Heart left ventricle (tissue), 16 donors: ENCODE measurements around the gene PIF1. TPM values are rescaled to one million over a fixed set of nuclear protein-coding genes. Genes with fewer than 3 reads are reported as not detected.
"Not testable (repeated sequence)": the region's sequence is repeated elsewhere in the genome, so short reads cannot be mapped to it uniquely, and the experiment has no call there.

Experiments
- ATAC-seq, 4 donors: fragments of 200-7000 bp; cut with Tn5 transposase; one replicate each; pipeline ENCODE4 v1.9.1; 2020 to 2022; ENCODE audit warnings: moderate library complexity in 4 of 4, mild to moderate bottlenecking in 3 of 4, moderate number of reproducible peaks in 1 of 4
- DNase-seq, 5 donors: peaks; one replicate each; pipeline ENCODE4 v3.0.0-alpha.2; 2020
- H3K27ac ChIP-seq, 12 donors: fragments of 200-600 bp; sonication (generic) in 4 of 12; one replicate each; pipeline versions ENCODE4 v1.5.0 to v1.8.0; 2016 to 2022; ENCODE audit warnings: mild to moderate bottlenecking in 2 of 12
- H3K27me3 ChIP-seq, 9 donors: fragments of 200-600 bp; sonication (generic) in 2 of 9; one replicate each; pipeline versions ENCODE4 v1.5.1 to v1.8.0; 2016 to 2022; ENCODE audit warnings: mild to moderate bottlenecking in 3 of 9
- H3K36me3 ChIP-seq, 9 donors: fragments of 200-600 bp; sonication (generic) in 2 of 9; one replicate each; pipeline versions ENCODE4 v1.5.0 to v1.8.0; 2018 to 2022; ENCODE audit warnings: mild to moderate bottlenecking in 2 of 9
- H3K4me1 ChIP-seq, 12 donors: fragments of 200-600 bp; sonication (generic) in 4 of 12; one replicate each; pipeline versions ENCODE4 v1.5.0 to v1.8.0; 2016 to 2022; ENCODE audit warnings: mild to moderate bottlenecking in 3 of 12
- H3K4me3 ChIP-seq, 12 donors: fragments of 200-600 bp; sonication (generic) in 4 of 12; one replicate each; pipeline versions ENCODE4 v1.5.0 to v1.8.0; 2017 to 2022; ENCODE audit warnings: mild to moderate bottlenecking in 9 of 12, moderate library complexity in 4 of 12
- H3K9me3 ChIP-seq, 12 donors: fragments of 200-600 bp; sonication (generic) in 4 of 12; one replicate each; pipeline versions ENCODE4 v1.5.0 to v1.8.0; 2016 to 2022; ENCODE audit warnings: mild to moderate bottlenecking in 1 of 12
- POLR2A ChIP-seq, 2 donors: fragments of 450-650 bp; IDR thresholded peaks; one replicate each; pipeline ENCODE4 v1.6.1; 2017; ENCODE audit warnings: antibody characterized with exemption in 2 of 2, mild to moderate bottlenecking in 2 of 2, moderate library complexity in 2 of 2
- WGBS, 4 donors: extraction: QIAGEN DNeasy Blood & Tissue Kit in 2 of 4; methylation state at CpG; one replicate each; pipeline versions ENCODE4 v1.1.5 to v1.1.7; 2013 to 2018; 5-methylcytosine and 5-hydroxymethylcytosine counted together
- intact Hi-C, 10 donors: fragments of 100-400 bp; cut with DNase I; formaldehyde crosslinking; loops; one replicate each; pipeline versions ENCODE4 v1.11.1 to v1.14.2; 2022
- polyA plus RNA-seq, 2 donors: library from polyadenylated mRNA; stranded (reverse); fragments of 200-250 nt; gene quantifications; one replicate each; pipeline ENCODE4 v1.2.3, GENCODE V29; 2013
- total RNA-seq, 9 donors: library from RNA; depleted of rRNA in 2 of 9; stranded (reverse); fragments of >200 nt in 2 of 9; fragmentation: NEBNext Ultra II Directional in 3 of 9; extraction: Animal tissue kit (Norgen Biotek cat#: 25700) in 3 of 9; gene quantifications; one replicate each; pipeline versions ENCODE4 v1.1.0 to v1.2.4, GENCODE V29; 2016 to 2023
- TF ChIP-seq, protein P1 (sequence below), 12 donors: fragments of 200-600 bp; sonication (generic) in 4 of 12; IDR thresholded peaks; one replicate each; pipeline versions ENCODE4 v1.5.0 to v1.8.0; 2018 to 2022; ENCODE audit warnings: antibody characterized with exemption in 12 of 12, mild to moderate bottlenecking in 5 of 12
- donor health status: ischemic (EF 13 %, LVEDD 7.1; RV severe dilation, severe dysfunction).
- donor health status: healthy with polysubstance abuse.
- donor health status: DM: no; HTN: yes; CAD: no.
- donor health status: DM: no; HTN: no; CAD: no.
- donor health status: ischemic (EF 25% LVEDD 6.9; RV normal size, moderate dysfunction).
- donor health status: ischemic (EF 25% LVEDD 5.7; RV mildly dilated, moderate dysfunction).
- donor health status: healthy.
- donor health status: DM: yes; HTN: yes; CAD: no.
- donor health status: ischemic (EF 35%, LVEDD 5.7; RV mildly dilated, moderate dysfunction).
- donor health status: nonischemic (EF 11% LVEDD 7.7; RV severe dilation, severe dysfunction).
- donor health status: DM: yes; HTN: yes; CAD: no.
- donor health status: PGD.
- donor health status: ischemic (EF 29% LVEDD 5.4; RV normal size, mild dysfunction).
- donor health status: nonischemic (EF 23%, LVEDD 6.1; RV moderate dilation, normal function).

The PIF1 gene
- total and polyA plus RNA-seq, 11 donors = 0.23 to 4.6 (median 0.52) TPM; not detected in 2

DNA sequence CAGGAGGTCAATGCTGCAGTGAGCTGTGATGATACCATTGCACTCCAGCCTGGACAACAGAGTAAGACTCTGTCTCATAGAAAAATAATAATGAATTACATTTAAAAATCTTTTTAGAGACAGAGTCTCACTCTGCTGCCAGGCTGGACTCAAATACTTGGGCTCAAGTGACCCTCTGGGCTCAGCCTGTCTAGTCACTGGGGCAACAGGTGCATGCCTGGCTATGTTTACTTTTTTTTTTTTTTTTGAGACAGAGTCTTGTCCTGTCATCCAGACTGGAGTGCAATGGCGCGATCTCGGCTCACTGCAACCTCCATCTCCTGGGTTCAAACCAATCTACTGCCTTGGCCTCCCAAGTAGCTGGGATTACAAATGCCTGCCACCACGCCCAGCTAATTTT is 8.2 kb upstream of the PIF1 start:
- 92 to 100% (median 98%) methylated on average over 4 of the region's 4 CpGs for WGBS, 4 donors
- Histone ChIP-seq H3K36me3 (no peaks in the 10 kb centered on the region), H3K27me3 (no peaks in the 10 kb centered on the region), H3K9me3 (no peaks in the 10 kb centered on the region), H3K4me1 (peaks cover 0 to 32% (median 6%) of the 10 kb centered on the region in 12 donors), H3K4me3 (no peak overlapping the region), H3K27ac (no peak overlapping the region)
- ATAC-seq (no peak), DNase-seq (no peak)
- TF ChIP-seq, protein P1, sequence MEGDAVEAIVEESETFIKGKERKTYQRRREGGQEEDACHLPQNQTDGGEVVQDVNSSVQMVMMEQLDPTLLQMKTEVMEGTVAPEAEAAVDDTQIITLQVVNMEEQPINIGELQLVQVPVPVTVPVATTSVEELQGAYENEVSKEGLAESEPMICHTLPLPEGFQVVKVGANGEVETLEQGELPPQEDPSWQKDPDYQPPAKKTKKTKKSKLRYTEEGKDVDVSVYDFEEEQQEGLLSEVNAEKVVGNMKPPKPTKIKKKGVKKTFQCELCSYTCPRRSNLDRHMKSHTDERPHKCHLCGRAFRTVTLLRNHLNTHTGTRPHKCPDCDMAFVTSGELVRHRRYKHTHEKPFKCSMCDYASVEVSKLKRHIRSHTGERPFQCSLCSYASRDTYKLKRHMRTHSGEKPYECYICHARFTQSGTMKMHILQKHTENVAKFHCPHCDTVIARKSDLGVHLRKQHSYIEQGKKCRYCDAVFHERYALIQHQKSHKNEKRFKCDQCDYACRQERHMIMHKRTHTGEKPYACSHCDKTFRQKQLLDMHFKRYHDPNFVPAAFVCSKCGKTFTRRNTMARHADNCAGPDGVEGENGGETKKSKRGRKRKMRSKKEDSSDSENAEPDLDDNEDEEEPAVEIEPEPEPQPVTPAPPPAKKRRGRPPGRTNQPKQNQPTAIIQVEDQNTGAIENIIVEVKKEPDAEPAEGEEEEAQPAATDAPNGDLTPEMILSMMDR (IDR thresholded peaks at IDR 0.05) = no peak
- TF ChIP-seq POLR2A (IDR thresholded peaks at IDR 0.05) = no peak
- intact Hi-C loops = no loop called here

DNA sequence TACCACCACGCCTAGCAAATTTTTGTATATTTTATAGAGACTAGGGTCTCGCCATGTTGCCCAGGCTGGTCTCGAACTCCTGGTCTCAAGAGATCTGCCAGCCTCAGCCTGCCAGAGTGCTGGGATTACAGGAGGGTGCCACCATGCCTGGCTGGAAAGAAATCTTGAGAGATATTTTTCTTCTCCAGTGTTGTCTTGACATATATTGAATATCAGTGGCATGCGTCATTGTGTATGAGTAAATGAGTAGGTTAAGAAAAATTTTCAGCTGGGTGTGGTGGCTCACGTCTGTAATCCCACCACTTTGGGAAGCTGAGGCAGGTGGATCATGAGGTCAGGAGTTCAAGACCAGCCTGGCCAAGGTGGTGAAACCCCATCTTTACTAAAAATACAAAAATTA is 3.5 kb upstream of the PIF1 start:
- intact Hi-C loops = loop anchor here in 1 of 10 donors (5.0 kb wide), 1 partner anchor 78 kb away; no protein-coding TSS in a partner anchor
- no peak for TF ChIP-seq POLR2A (IDR thresholded peaks at IDR 0.05)
- TF ChIP-seq, protein P1 (IDR thresholded peaks at IDR 0.05) = no peak
- Histone ChIP-seq H3K9me3 (no peaks in the 10 kb centered on the region), H3K4me1 (peaks cover 0 to 22% (median 18%) of the 10 kb centered on the region in 12 donors), H3K36me3 (no peaks in the 10 kb centered on the region), H3K27ac (no peak overlapping the region), H3K4me3 (no peak overlapping the region), H3K27me3 (peaks cover 0 to 5% (median 0%) of the 10 kb centered on the region in 9 donors)
- ATAC-seq = no peak
- 89 to 96% (median 94%) methylated on average over 5 of the region's 5 CpGs for WGBS, 4 donors
- no peak for DNase-seq

DNA sequence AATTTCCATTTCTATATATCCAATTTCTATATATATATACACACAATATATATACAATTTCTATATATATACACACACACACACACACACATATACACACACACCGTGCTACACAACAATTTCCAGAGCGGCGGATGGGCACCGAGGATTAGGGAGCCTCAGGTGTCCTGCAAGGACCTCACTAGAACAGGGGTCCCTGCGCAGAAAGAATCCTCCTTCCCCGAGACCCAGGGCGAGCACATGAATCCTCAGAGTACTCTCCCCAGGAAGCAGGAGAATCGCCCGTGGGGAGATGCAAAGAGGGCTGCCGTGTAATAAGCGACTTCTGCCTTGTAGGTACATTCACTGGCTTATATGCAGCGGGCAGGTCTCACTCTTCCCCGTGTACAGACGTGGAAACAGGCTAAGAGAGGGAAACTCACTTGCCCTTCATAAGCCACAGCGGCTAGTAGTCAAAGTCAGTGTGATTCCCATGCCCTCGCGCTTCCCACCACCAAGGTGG is 467 bp downstream of the PIF1 start:
- DNase-seq = no peak
- peak in 1 of 4 donors; percentile 3 for ATAC-seq
- Histone ChIP-seq H3K27me3 (peaks cover 0 to 10% (median 0%) of the 10 kb centered on the region in 9 donors), H3K4me1 (peaks cover 3 to 31% (median 22%) of the 10 kb centered on the region in 12 donors), H3K4me3 (peak overlapping the region; percentile 6 to 65 (median 51)), H3K36me3 (no peaks in the 10 kb centered on the region), H3K27ac (peak overlapping the region in 3 of 12 donors; percentile 74 to 80 (median 76)), H3K9me3 (no peaks in the 10 kb centered on the region)
- WGBS, 4 donors = 1 to 3% (median 2%) methylated on average over 14 to 17 of the region's 17 CpGs
- intact Hi-C loops = loop anchor here in 1 of 10 donors (5.0 kb wide), 1 partner anchor 82 kb away; no protein-coding TSS in a partner anchor
- no peak for TF ChIP-seq POLR2A (IDR thresholded peaks at IDR 0.05)
- TF ChIP-seq, protein P1 (IDR thresholded peaks at IDR 0.05) = no peak

DNA sequence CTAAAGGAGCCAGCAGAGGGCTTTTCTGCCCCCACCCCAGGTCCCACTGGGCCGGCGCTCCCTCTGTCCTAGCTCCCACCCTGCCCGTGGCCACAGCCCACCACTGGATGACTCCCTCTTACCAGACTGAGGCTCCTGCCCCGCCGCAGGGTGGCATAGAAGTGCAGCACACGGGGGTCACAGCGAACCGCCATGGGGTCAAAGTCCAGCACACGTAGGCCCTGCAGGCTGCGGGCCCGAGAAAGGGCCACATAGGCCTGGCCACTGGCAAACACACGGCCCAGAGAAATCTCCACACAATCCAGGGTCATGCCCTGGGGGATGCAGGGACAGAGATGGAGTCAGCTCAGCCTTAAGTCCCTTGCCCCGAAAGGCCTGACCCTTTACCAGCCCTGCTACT is 9.0 kb downstream of the PIF1 start:
- intact Hi-C loops = loop anchor here in 2 of 10 donors (10.0 kb wide), 2 partner anchors 88 to 132 kb away; no protein-coding TSS in a partner anchor
- 87 to 98% (median 96%) methylated on average over 10 to 13 of the region's 13 CpGs for WGBS, 4 donors
- TF ChIP-seq POLR2A (IDR thresholded peaks at IDR 0.05) = no peak
- TF ChIP-seq, protein P1 (IDR thresholded peaks at IDR 0.05) = no peak
- Histone ChIP-seq H3K36me3 (no peaks in the 10 kb centered on the region), H3K27me3 (no peaks in the 10 kb centered on the region), H3K4me1 (peaks cover 0 to 7% (median 0%) of the 10 kb centered on the region in 12 donors), H3K4me3 (no peak overlapping the region), H3K27ac (no peak overlapping the region), H3K9me3 (no peaks in the 10 kb centered on the region)
- no peak for DNase-seq
- ATAC-seq = no peak

DNA sequence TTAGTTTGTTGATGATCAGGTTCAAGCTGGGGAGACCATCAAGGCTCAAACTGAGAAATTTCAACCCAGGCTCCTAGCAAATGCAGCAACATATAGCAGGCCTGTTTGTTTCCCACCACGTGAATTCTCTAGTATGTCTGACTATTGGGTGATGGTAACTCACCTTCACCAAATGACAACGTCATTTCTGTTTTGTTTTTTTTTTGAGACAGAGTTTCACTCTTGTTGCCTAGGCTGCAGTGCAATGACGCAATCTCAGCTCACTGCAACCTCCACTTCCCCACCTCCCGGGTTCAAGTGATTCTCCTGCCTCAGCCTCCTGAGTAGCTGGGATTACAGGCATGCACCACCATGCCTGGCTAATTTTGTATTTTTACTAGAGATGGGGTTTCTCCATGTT is 10.5 kb downstream of the PIF1 start:
- intact Hi-C loops = loop anchor here in 8 of 10 donors (5.0 to 10.0 kb wide), 7 partner anchors 43 to 133 kb away; no protein-coding TSS in a partner anchor
- not testable (repeated sequence) for H3K4me3 ChIP-seq, H3K27me3 ChIP-seq, ATAC-seq, H3K4me1 ChIP-seq, H3K9me3 ChIP-seq, DNase-seq, H3K36me3 ChIP-seq, H3K27ac ChIP-seq
- 77 to 92% (median 89%) methylated on average over 4 of the region's 4 CpGs for WGBS, 4 donors

DNA sequence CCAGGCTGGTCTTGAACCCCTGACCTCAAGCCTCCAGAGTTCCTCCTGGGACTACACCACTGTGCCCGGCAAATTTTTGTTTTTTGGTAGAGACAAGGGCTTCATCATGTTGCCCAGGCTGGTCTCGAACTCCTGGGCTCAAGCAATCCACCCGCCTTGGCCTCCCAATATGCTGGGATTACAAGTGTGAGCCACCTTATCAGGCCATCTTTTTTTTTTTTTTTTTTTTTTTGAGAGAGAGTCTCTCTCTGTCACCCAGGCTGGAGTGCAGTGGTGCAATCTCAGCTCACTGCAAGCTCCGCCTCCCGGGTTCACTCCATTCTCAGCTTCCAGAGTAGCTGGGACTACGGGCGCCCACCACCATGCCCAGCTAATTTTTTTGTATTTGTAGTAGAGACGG is 11.2 kb downstream of the PIF1 start:
- not testable (repeated sequence) for H3K27ac ChIP-seq, H3K9me3 ChIP-seq, DNase-seq, H3K36me3 ChIP-seq, ATAC-seq, H3K4me3 ChIP-seq, H3K27me3 ChIP-seq
- 94 to 99% (median 96%) methylated on average over 8 of the region's 8 CpGs for WGBS, 4 donors
- peaks cover 0 to 10% (median 0%) of the 10 kb centered on the region in 12 donors for H3K4me1 ChIP-seq
- intact Hi-C loops = loop anchor here in 8 of 10 donors (5.0 to 10.0 kb wide), 7 partner anchors 42 to 132 kb away; no protein-coding TSS in a partner anchor
